ENCODE results near the gene PIGA. TPM values are rescaled to one million over a fixed set of nuclear protein-coding genes. Genes with fewer than 3 reads are reported as not detected.

PIGA gene
- total RNA-seq, 2 donors from 2014 or later = 12.3 to 14.9 TPM

GRCh38 chrX:15269618-15270521 lies 65.5 kb downstream of the PIGA start, which contains the start of gene ASB9:
Gene ASB9, minus strand, starts transcription at chrX:15270083. Its CDS starts 209 bp downstream, at chrX:15269874.
- intact Hi-C loops (cut with DNase I, micrococcal nuclease) = no loop called here

More at GRCh38 chrX:15269618-15270521, 65.5 kb downstream of the PIGA start, which contains the start of gene ASB9:
- peak; percentile 42 to 47 for DNase-seq
- ATAC-seq = peak; percentile 82

Other genes starting within 250 kb of the PIGA start
- gene ASB9, start 65.4 kb downstream of the PIGA start, total RNA-seq = 1 to 10 TPM in 1 of 2 donors, under 1 TPM in 1; 0.95 to 1.9 TPM
- gene ASB11, start 19.9 kb downstream of the PIGA start, total RNA-seq = under 1 TPM; 0.12 to 0.17 TPM
- gene VEGFD, start 48.9 kb upstream of the PIGA start, total RNA-seq = 1 to 10 TPM; 1.1 to 3.9 TPM
- gene PIR, start 157.8 kb upstream of the PIGA start, total RNA-seq = 1 to 10 TPM; 5.4 to 7.9 TPM
- 1 to 10 TPM; 2.2 to 3.1 TPM for gene BMX, start 165.3 kb upstream of the PIGA start, total RNA-seq

Measured in left colon (tissue), 2 donors.